AG09309 (cell line): Measurements from ENCODE around the gene SLC35F3.
"Not testable (repeated sequence)": the region's sequence is repeated elsewhere in the genome, so short reads cannot be mapped to it uniquely, and the experiment has no call there.

ENCODE experiments used
- DNase-seq: peaks from one replicate; pipeline ENCODE4 v3.0.0-alpha.2; 2010; ENCODE audit warnings: low read depth
- H3K4me3 ChIP-seq: 2 replicates; pipeline ENCODE4 v1.5.1; 2011; ENCODE audit warnings: mild to moderate bottlenecking, low read depth, low read length, moderate library complexity; ENCODE audit not compliant: control insufficient read depth
- TF ChIP-seq, protein P1 (sequence below): IDR thresholded peaks from 2 replicates; pipeline ENCODE4 v1.5.1; 2011; ENCODE audit warnings: mild to moderate bottlenecking, low read depth, low read length, inconsistent platforms; ENCODE audit not compliant: insufficient read depth, control insufficient read depth; ENCODE audit errors: missing control alignments

SLC35F3 gene

DNA sequence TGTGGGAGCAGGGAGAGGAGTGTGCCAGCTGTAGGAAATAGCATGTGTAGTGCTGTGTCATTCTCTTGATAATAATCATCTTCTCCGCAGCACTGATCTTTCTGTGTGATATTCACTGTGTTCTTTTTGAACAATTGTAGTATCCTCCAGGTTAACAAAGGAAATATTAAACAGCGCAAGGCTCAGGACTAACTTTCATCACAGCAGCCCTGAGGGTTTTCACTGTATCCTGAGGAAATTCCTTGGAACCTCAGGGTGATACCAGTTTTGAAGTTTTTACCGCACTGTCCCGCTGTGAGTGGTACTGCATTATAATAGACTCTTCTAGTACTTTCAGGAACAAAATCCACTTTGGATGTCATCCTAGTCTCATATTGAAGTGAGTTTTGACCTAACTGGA lies 240.4 kb downstream of the SLC35F3 start:
- no peak overlapping the region for H3K4me3 ChIP-seq
- TF ChIP-seq, protein P1, sequence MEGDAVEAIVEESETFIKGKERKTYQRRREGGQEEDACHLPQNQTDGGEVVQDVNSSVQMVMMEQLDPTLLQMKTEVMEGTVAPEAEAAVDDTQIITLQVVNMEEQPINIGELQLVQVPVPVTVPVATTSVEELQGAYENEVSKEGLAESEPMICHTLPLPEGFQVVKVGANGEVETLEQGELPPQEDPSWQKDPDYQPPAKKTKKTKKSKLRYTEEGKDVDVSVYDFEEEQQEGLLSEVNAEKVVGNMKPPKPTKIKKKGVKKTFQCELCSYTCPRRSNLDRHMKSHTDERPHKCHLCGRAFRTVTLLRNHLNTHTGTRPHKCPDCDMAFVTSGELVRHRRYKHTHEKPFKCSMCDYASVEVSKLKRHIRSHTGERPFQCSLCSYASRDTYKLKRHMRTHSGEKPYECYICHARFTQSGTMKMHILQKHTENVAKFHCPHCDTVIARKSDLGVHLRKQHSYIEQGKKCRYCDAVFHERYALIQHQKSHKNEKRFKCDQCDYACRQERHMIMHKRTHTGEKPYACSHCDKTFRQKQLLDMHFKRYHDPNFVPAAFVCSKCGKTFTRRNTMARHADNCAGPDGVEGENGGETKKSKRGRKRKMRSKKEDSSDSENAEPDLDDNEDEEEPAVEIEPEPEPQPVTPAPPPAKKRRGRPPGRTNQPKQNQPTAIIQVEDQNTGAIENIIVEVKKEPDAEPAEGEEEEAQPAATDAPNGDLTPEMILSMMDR: no peak
- DNase-seq: no peak

GRCh38 chr1:234148350-234148749 lies 243.9 kb downstream of the SLC35F3 start:
- no peak for DNase-seq
- H3K4me3 ChIP-seq: no peak overlapping the region
- TF ChIP-seq, protein P1: no peak

GRCh38 chr1:234148816-234149215 lies 244.3 kb downstream of the SLC35F3 start:
- no peak for DNase-seq
- TF ChIP-seq, protein P1: no peak

GRCh38 chr1:234149217-234149616 lies 244.7 kb downstream of the SLC35F3 start:
- DNase-seq: peak; percentile 2
- H3K4me3 ChIP-seq: no peak overlapping the region
- TF ChIP-seq, protein P1: no peak

More at GRCh38 chr1:234148816-234149215, 244.3 kb downstream of the SLC35F3 start:
- H3K4me3 ChIP-seq: no peak overlapping the region

DNA sequence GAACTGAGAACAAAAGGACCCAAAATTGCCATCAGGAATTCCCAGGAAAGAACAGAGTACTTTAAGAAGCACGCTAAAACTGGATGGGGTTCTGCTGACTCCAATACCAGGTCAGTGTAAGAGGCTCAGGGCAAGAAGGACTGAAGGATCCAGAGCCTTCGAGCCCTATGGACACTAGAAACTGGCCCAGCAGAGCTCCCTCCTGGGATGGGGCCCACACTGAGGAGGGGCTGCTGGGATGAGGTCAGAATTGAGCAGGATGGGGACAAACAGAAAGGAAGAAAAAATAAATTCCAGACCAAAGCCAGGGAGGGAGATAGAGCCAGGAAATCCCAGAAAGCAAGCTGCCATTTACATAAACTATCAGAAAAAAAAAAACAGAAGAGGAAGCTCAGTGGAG lies 246.4 kb downstream of the SLC35F3 start:
- TF ChIP-seq, protein P1: no peak
- no peak overlapping the region for H3K4me3 ChIP-seq
- DNase-seq: no peak

GRCh38 chr1:234152344-234152743 lies 247.9 kb downstream of the SLC35F3 start:
- H3K4me3 ChIP-seq: not testable (repeated sequence)

DNA sequence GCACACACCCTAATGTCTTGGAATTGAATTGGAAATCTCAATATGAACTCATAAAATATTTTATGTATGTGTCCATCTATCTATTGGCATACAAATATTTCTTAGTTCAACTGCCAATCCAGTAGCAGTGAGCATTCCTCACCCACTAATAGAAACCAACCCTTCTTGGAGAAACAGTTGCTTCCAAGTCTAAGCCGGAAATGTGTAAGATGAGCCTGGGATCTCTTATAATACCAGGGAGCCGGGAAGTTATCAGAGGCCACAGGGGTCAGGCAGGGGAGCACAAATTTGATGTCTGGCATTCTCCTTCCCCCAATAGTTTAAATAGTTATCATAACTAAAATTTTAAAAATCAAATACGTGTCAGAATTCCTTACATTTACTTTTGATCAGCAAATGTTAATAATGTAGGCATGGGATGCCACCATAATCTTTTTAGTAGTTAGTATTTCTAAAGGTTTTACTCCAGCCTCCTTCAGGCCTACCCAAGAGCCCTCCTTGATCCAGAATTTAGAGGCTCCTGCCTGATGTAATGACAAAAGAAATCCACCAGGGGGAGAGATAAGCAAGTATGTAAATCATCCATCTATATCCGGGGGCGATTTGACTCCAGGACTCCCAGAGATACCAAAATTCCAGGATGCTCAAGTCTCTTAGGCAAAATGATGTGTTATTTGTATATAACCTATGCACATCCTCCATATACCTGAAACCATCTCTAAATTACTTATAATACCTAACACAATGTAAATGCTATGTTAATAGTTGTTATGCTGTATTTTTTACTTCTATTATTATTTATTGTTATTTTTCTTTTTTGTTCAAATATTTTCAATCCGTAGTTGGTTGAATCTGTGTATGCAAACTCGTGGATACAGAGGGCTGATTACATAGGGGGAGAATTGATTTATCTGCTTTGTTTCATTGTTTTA lies 250.1 kb downstream of the SLC35F3 start:
- no peak overlapping the region for H3K4me3 ChIP-seq
- peak; percentile 40 for DNase-seq
- TF ChIP-seq, protein P1: peak; percentile 67

More at GRCh38 chr1:234152344-234152743, 247.9 kb downstream of the SLC35F3 start:
- not testable (repeated sequence) for DNase-seq
